DOHH2 (cell line): ENCODE results near the gene MYB.

Experiments used
- CTCF ChIP-seq: fragments of 200-600 bp; sonication (generic); IDR thresholded peaks from one replicate; pipeline ENCODE4 v1.5.1; 2014; ENCODE audit warnings: antibody characterized with exemption, mild to moderate bottlenecking, low read depth, low read length; ENCODE audit not compliant: poor library complexity, severe bottlenecking
- EZH2phosphoT487 ChIP-seq: fragments of 200-600 bp; sonication (generic); IDR thresholded peaks from 2 replicates; pipeline ENCODE4 v1.6.1; 2017; ENCODE audit warnings: borderline replicate concordance, mild to moderate bottlenecking, antibody characterized with exemption, low read length, moderate library complexity, mixed read lengths

GRCh38 chr6:135228486-135228885, 47.4 kb downstream of the MYB start:
- TF ChIP-seq CTCF = no peak
- no peak for TF ChIP-seq EZH2phosphoT487
